ENCODE data around the gene CYP27B1. TPM values are rescaled to one million over a fixed set of nuclear protein-coding genes. Genes with fewer than 3 reads are reported as not detected.

The CYP27B1 gene
- total RNA-seq, 3 donors from 2014 or later: 0.33 to 2.2 (median 0.48) TPM

- Histone ChIP-seq H3K27me3 (no peaks in the 10 kb centered on the region), H3K27ac (peak overlapping the region; percentile 79 to 87), H3K36me3 (no peaks in the 10 kb centered on the region), H3K9me3 (no peaks in the 10 kb centered on the region), H3K4me3 (peak overlapping the region; percentile 58 to 92 (median 84)), H3K4me1 (peaks cover 0 to 18% of the 10 kb centered on the region in 2 donors)
- no peak for DNase-seq (ENCODE audit: low spot score in 2 of 2)
- no peak for TF ChIP-seq POLR2AphosphoS5 (IDR thresholded peaks at IDR 0.05)
- no peak for TF ChIP-seq POLR2A (IDR thresholded peaks at IDR 0.05)
- no peak for TF ChIP-seq CTCF (IDR thresholded peaks at IDR 0.05)
- intact Hi-C loops (cut with DNase I; ENCODE audit: low total_unique reads): no loop called here
Measured at GRCh38 chr12:57755194-57755453, 11.8 kb downstream of the CYP27B1 start.

DNA sequence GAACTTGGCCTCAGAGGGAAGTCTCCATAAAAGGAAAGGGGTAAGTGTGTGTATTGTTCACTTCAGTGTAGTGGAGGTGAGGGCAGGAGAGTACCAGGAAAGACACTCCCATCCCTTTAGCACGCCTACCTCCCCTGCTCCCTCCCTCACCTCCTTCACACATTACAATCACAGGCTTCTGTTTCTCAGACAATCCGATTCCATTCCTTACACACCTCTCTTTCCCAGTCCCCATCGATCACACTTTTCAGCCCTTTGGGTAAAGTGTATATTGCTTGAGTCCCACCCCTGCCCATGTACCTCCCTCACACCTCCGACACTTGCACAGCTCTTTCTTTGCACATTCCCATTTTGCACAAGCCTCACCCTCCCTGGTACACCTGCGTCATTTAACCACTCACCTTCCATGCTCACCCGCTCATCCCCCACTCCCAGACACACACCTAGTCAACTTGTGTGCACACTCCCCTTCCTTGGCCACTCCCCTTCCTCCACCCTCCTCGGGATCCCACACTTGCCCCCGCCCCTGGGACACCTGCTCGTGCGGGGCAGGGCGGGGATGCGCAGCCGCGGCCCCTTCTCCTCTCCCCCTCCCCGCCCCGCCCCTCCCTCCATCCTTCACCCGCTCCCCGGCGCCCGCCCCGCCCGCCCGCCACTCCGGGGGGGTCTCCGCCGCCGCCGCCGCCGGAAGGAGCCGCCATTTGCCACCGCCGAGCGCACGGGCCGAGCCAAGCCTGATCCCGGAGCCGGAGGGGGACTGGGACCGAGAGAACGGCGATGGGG is 12.3 kb downstream of the CYP27B1 start, which contains the start of gene MARCHF9:
Gene MARCHF9, plus strand, starts transcription at position 693 of the 783 bp plus-strand sequence. CDS start 426 bp downstream, outside the sequence.
- TF ChIP-seq POLR2AphosphoS5 (IDR thresholded peaks at IDR 0.05) (peak in 1 of 3 donors; percentile 18), POLR2A (IDR thresholded peaks at IDR 0.05) (no peak)
- intact Hi-C loops (cut with DNase I; ENCODE audit: low total_unique reads): no loop called here
- H3K27ac ChIP-seq: peak within 1 kb of the TSS; percentile 79 to 87
- peaks cover 0 to 18% of the 10 kb centered on the region in 2 donors for H3K4me1 ChIP-seq
- H3K36me3 ChIP-seq: no peaks in the 10 kb centered on the region
- no peaks in the 10 kb centered on the region for H3K9me3 ChIP-seq
- peak in 1 of 2 donors; percentile 65 for DNase-seq (ENCODE audit: low spot score in 2 of 2)
- H3K4me3 ChIP-seq: peak within 1 kb of the TSS; percentile 58 to 92 (median 84)
- H3K27me3 ChIP-seq: no peaks in the 10 kb centered on the region

DNA sequence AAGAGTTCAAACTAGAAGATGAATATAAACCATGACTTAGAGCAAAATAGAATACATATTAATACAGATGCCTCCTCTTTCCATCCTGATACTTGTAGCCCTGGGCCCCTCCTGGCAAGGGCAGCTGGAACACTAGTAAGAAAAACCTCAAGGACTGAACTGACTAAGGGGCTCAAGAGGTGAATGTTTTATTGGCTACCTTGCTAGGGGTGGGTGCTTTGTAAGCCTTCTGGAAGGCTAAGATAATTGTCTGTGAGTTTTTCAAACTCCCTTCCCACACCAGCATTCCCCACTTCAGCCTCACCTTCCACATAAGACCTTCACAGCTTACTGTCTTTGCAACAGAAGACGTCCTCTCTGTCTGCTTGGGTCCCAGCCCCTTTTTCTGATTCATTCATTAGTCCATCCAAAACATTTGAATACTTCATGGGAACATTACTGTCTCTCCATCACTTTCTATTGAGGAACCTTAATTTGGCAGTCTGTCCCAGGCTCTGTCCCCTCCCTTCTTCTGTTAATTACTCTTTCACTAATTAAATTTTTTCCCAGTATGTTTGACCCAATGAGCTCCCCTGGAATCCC is 13.0 kb downstream of the CYP27B1 start:
- DNase-seq (ENCODE audit: low spot score in 2 of 2): no peak
- TF ChIP-seq CTCF (IDR thresholded peaks at IDR 0.05) (no peak), POLR2AphosphoS5 (IDR thresholded peaks at IDR 0.05) (no peak), POLR2A (IDR thresholded peaks at IDR 0.05) (no peak)
- Histone ChIP-seq H3K4me3 (no peak overlapping the region), H3K27ac (peak overlapping the region in 1 of 2 donors; percentile 87), H3K4me1 (peaks cover 0 to 18% of the 10 kb centered on the region in 2 donors), H3K36me3 (no peaks in the 10 kb centered on the region), H3K9me3 (no peaks in the 10 kb centered on the region), H3K27me3 (no peaks in the 10 kb centered on the region)
- intact Hi-C loops (cut with DNase I; ENCODE audit: low total_unique reads): no loop called here

DNA sequence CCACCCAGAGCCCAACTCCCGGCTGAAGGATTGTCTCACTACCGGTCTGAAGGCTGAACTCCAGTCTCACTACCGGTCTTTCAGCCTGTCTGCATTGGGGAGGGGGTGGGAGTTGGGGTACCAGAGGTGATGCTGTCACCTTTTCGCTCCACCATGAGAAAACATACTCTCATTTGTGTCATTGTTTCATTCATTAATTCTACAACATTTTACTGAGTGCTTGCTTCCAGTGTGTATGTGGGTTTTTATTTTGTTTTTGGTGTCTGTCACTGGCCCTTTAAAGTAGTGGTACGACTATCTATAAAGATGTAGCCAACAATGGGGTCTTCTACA is 14.2 kb downstream of the CYP27B1 start:
- Histone ChIP-seq H3K27me3 (no peaks in the 10 kb centered on the region), H3K27ac (peak overlapping the region; percentile 89 to 94), H3K4me1 (peaks cover 0 to 18% of the 10 kb centered on the region in 2 donors), H3K4me3 (peak overlapping the region; percentile 68 to 85 (median 68)), H3K36me3 (no peaks in the 10 kb centered on the region), H3K9me3 (no peaks in the 10 kb centered on the region)
- intact Hi-C loops (cut with DNase I; ENCODE audit: low total_unique reads): no loop called here
- TF ChIP-seq POLR2A (IDR thresholded peaks at IDR 0.05) (no peak), CTCF (IDR thresholded peaks at IDR 0.05) (no peak), POLR2AphosphoS5 (IDR thresholded peaks at IDR 0.05) (no peak)
- no peak for DNase-seq (ENCODE audit: low spot score in 2 of 2)

DNA sequence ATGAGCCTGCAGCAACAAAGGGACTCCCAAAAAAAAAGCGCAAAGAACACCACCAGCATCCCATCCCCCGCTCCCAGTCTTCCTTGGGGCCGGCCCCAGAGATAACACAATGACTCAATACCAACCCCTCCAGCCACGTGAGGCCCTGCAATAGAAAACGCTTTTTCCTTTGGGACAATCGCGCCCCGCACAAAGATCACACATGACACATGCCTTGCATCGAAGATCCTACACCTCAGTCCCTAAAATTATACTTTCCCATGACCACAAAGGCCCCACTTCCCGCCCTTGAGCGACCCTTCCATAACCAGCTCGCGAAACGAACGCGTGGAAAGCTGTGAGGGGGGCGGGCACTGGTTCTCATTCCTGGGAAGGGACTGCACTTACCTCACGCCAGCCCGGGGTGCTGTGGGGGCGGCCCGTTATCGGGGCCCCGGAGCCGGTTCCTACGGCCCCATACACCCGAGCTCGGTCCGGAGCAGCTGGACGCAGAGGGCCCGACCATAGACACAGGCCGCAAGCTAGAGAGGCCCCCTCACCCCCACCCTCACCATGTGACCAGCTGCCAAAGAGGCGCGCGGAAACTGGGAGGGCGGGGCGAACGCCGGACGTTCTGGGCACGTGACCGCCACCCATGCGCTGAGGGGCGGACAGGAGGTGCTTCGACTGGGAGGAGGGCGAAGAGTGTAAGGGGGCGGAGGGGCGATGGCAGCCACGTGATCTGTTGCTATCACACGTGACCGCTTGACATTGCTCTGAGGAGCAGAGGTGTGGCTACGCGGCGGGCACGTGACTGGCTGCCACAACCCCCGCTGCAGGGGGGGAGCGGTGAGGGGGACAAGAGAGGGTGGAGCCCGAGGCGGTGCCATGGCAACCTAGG is 14.8 kb downstream of the CYP27B1 start, which contains the start of gene CDK4:
Gene CDK4, minus strand, starts transcription at position 523 of the 880 bp plus-strand sequence. CDS start 593 bp downstream, outside the sequence.
- H3K36me3 ChIP-seq: no peaks in the 10 kb centered on the region
- H3K27me3 ChIP-seq: no peaks in the 10 kb centered on the region
- no peaks in the 10 kb centered on the region for H3K9me3 ChIP-seq
- H3K4me1 ChIP-seq: peaks cover 0 to 18% of the 10 kb centered on the region in 2 donors
- TF ChIP-seq CTCF (IDR thresholded peaks at IDR 0.05) (no peak), POLR2A (IDR thresholded peaks at IDR 0.05) (peak; percentile 31), POLR2AphosphoS5 (IDR thresholded peaks at IDR 0.05) (peak; percentile 73 to 97 (median 84))
- H3K4me3 ChIP-seq: peak within 1 kb of the TSS; percentile 68 to 85 (median 68)
- H3K27ac ChIP-seq: peak within 1 kb of the TSS; percentile 89 to 94
- peak; percentile 99 to 100 for DNase-seq (ENCODE audit: low spot score in 2 of 2)
- intact Hi-C loops (cut with DNase I; ENCODE audit: low total_unique reads): no loop called here

Measured in breast epithelium (tissue), 4 donors.